Measurements from ENCODE around the gene PLXDC2. TPM values are rescaled to one million over a fixed set of nuclear protein-coding genes. Genes with fewer than 3 reads are reported as not detected.

Gene PLXDC2
- total RNA-seq, 1 experiment from 2014 or later, result 38.7 TPM

DNA sequence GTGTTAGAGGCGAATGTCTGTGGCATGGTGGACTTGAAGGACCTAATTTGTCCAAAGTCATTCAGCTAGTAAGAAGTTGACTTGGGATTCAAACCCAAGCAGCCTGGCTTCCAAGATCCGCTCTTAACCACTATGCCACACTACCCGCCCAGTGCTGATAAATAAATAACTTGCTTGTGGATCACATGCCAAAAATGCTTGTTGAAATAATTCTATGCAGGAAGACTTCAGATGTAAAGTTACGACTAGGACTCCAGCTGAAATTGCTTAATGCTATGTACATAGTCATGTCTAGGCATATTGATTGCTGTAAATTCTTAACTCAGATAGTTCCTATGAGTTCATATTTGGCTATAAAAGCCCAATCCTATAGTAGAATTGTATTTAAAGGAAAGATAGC is 76.0 kb downstream of the PLXDC2 start:
- no peak overlapping the region for H2BK15ac ChIP-seq (ENCODE audit: low read depth, low read length)
- no peak overlapping the region for H3K18ac ChIP-seq (ENCODE audit: insufficient read length, low read depth, low read length)
- Mint-ChIP-seq H3K36me3 (ENCODE audit: insufficient read depth in 1 of 3, low read depth in 3 of 3) (peaks cover 2 to 8% (median 7%) of the 10 kb centered on the region in 3 experiments; a peak in 5 of 7 replicates), H3K27ac (no peak overlapping the region), H3K27me3 (ENCODE audit: low read depth) (no peaks in the 10 kb centered on the region), H3K4me1 (peaks cover 24 to 37% of the 10 kb centered on the region in 2 experiments), H3K9me3 (no peaks in the 10 kb centered on the region; a peak in 1 of 5 replicates), H3K4me3 (no peak overlapping the region)
- no peak for DNase-seq
- no peak overlapping the region for H3K14ac ChIP-seq (ENCODE audit: insufficient read depth, low read length)
- no peak overlapping the region for H2BK5ac ChIP-seq (ENCODE audit: insufficient read length, low read length)
- no CpG with 5 or more reads among the region's 4 CpGs for WGBS (ENCODE audit: extremely low coverage, insufficient read length, low lambda C conversion rate)
- H4K5ac ChIP-seq (ENCODE audit: insufficient read length, low read depth, low read length), result no peak overlapping the region
- no peaks in the 10 kb centered on the region for H3K9me3 ChIP-seq (ENCODE audit: control insufficient read depth, low read depth, low read length)
- H4K20me1 ChIP-seq (ENCODE audit: control insufficient read depth, insufficient read depth, insufficient read length), result no peaks in the 10 kb centered on the region
- H2BK12ac ChIP-seq (ENCODE audit: insufficient read length, low read depth, low read length), result no peak overlapping the region
- no peak overlapping the region for H4K8ac ChIP-seq (replicated peaks; ENCODE audit: insufficient read length, low read depth, low read length)
- no peak overlapping the region for H2BK20ac ChIP-seq (ENCODE audit: low read depth, low read length, poor library complexity, severe bottlenecking)
- H3T11ph ChIP-seq (ENCODE audit: low read length), result no peak overlapping the region
- H2AK5ac ChIP-seq (ENCODE audit: insufficient read length, low read length), result no peak overlapping the region
- no peak overlapping the region for H3K23ac ChIP-seq (ENCODE audit: insufficient read length, low read depth, low read length)
- H3K56ac ChIP-seq (ENCODE audit: insufficient read length, low read depth, low read length), result no peak overlapping the region
- peaks cover 2% of the 10 kb centered on the region; the same call in 1 of the 2 replicates for H3K4me1 ChIP-seq (ENCODE audit: insufficient read depth, low read length)
- H3K4ac ChIP-seq (ENCODE audit: low read depth, low read length), result no peak overlapping the region
- H3K27me3 ChIP-seq (ENCODE audit: insufficient read depth, low read length), result no peaks in the 10 kb centered on the region
- no peak overlapping the region for H2BK120ac ChIP-seq (ENCODE audit: low read depth, low read length, poor library complexity, severe bottlenecking)
- H2AFZ ChIP-seq (ENCODE audit: low read length), result no peak overlapping the region
- peaks cover 15% of the 10 kb centered on the region for H3K79me1 ChIP-seq (ENCODE audit: insufficient read depth, low read depth, low read length, poor library complexity, severe bottlenecking)
- H3K27ac ChIP-seq (ENCODE audit: insufficient read length, low read depth, low read length), result no peak overlapping the region
- H3K79me2 ChIP-seq (ENCODE audit: insufficient read depth, low read length), result peaks cover 2% of the 10 kb centered on the region; the same call in 1 of the 2 replicates
- H3K4me2 ChIP-seq (ENCODE audit: insufficient read depth, insufficient read length, low read length), result no peak overlapping the region
- no peaks in the 10 kb centered on the region for H3K23me2 ChIP-seq (ENCODE audit: insufficient read length, low read depth, low read length, poor library complexity, severe bottlenecking)
- H3K9ac ChIP-seq (ENCODE audit: extremely low read depth, insufficient read length, low read length), result no peak overlapping the region
- no peak for TF ChIP-seq CTCF (conservative IDR thresholded peaks at IDR 0.05)
- H4K91ac ChIP-seq (ENCODE audit: insufficient read length, low read depth, low read length), result no peak overlapping the region

Data from H9 (cell line).